HepG2 (cell line): ENCODE results near the gene CCDC106. TPM values are rescaled to one million over a fixed set of nuclear protein-coding genes. Genes with fewer than 3 reads are reported as not detected.

Experiments used
- ATAC-seq: fragments of 200-7000 bp; cut with Tn5 transposase; 3 replicates; pipeline ENCODE4 v1.9.1; 2020; ENCODE audit warnings: mild to moderate bottlenecking, moderate library complexity
- BruUV-seq: library from RNA; stranded (reverse); fragments of 400-500 nt; replicated peaks from 2 replicates; lab custom pipeline; 2021; lab: Mats Ljungman, UMichigan
- CTCF ChIA-PET: fragments of 300-600 bp; formaldehyde crosslinking; extraction: SDS; loops from one replicate; lab custom pipeline; 2021; ENCODE audit warnings: low total read pairs, inconsistent platforms, low intra/inter-chr PET ratio; lab: Yijun Ruan, JAX
- POLR2A ChIA-PET: fragments of 350-600 bp; sonication (Branson Sonifier 250); formaldehyde crosslinking; loops from one replicate; lab custom pipeline; 2020; ENCODE audit warnings: antibody characterized with exemption, inconsistent platforms; lab: Yijun Ruan, JAX
- DNase-seq: peaks from one replicate; pipeline ENCODE4 v3.0.0-alpha.2; 2015; ENCODE audit warnings: low spot score
- FAIRE-seq: peaks from 3 replicates; lab custom pipeline; 2011; peaks lifted over from hg19 to GRCh38; lab: Jason Lieb, UNC
- H2AFZ ChIP-seq: one replicate; pipeline ENCODE4 v1.6.1; 2011; ENCODE audit warnings: low read length, inconsistent platforms
- H3K27ac ChIP-seq: fragments of 300-600 bp; 3 replicates; pipeline ENCODE4 v1.8.0; 2011; ENCODE audit warnings: mixed run types, mild to moderate bottlenecking, mixed read lengths, low read length, inconsistent platforms; ENCODE audit not compliant: insufficient read depth; ENCODE audit errors: extremely low read length
- H3K27me3 ChIP-seq, 2 experiments: fragments of 200-600 bp in 1 of 2; 2 replicates in 1 of 2; 3 replicates in 1 of 2; pipeline versions ENCODE4 v1.6.0 to v1.8.0; 2011; ENCODE audit warnings: low read length in 2 of 2, mild to moderate bottlenecking in 2 of 2, moderate library complexity in 2 of 2, inconsistent platforms in 1 of 2; ENCODE audit not compliant: insufficient read depth in 2 of 2, control insufficient read depth in 1 of 2
- H3K36me3 ChIP-seq, 2 experiments: fragments of 200-600 bp in 1 of 2; replicated peaks in 1 of 2; 2 replicates in 1 of 2; 3 replicates in 1 of 2; pipeline versions ENCODE4 v1.5.1 to v1.8.0; 2011; ENCODE audit warnings: low read length in 2 of 2, inconsistent platforms in 1 of 2; ENCODE audit not compliant: insufficient read depth in 2 of 2, control insufficient read depth in 1 of 2
- H3K4me1 ChIP-seq: 2 replicates; pipeline ENCODE4 v1.5.1; 2012; ENCODE audit warnings: low read length, inconsistent platforms; ENCODE audit not compliant: insufficient read depth
- H3K4me2 ChIP-seq: 2 replicates; pipeline ENCODE4 v1.6.0; 2011; ENCODE audit warnings: low read depth, low read length, inconsistent platforms
- H3K4me3 ChIP-seq, 3 experiments: fragments of 200-600 bp in 1 of 3; sonication (generic), shearing (Covaris generic) in 1 of 3; replicated peaks in 1 of 3; 2 replicates each; pipeline ENCODE4 v1.5.1; 2011 to 2016; ENCODE audit warnings: low read length in 3 of 3, inconsistent platforms in 2 of 3, low read depth in 2 of 3, mild to moderate bottlenecking in 2 of 3, control low read depth in 1 of 3, mixed read lengths in 1 of 3; ENCODE audit not compliant: insufficient read depth in 1 of 3
- H3K79me2 ChIP-seq: one replicate; pipeline ENCODE4 v1.6.1; 2011; ENCODE audit warnings: low read length, inconsistent platforms; ENCODE audit not compliant: insufficient read depth
- H3K9ac ChIP-seq: 2 replicates; pipeline ENCODE4 v1.6.0; 2011; ENCODE audit warnings: mild to moderate bottlenecking, low read depth, low read length, inconsistent platforms; ENCODE audit not compliant: insufficient read depth
- H3K9me3 ChIP-seq: 2 replicates; pipeline ENCODE4 v1.5.1; 2012; ENCODE audit warnings: mild to moderate bottlenecking, low read length
- H4K20me1 ChIP-seq: 2 replicates; pipeline ENCODE4 v1.6.0; 2011; ENCODE audit warnings: inconsistent platforms, mild to moderate bottlenecking, low read length, moderate library complexity; ENCODE audit not compliant: insufficient read depth
- AHR ChIP-seq: IDR thresholded peaks from 2 replicates; pipeline ENCODE4 v1.6.1; 2018; ENCODE audit warnings: missing genetic modification reagents, missing compliant biosample characterization
- CHCHD3 ChIP-seq: sonication (generic); formaldehyde crosslinking; IDR thresholded peaks from 2 replicates; pipeline ENCODE4 v1.8.0; 2022; ENCODE audit warnings: mild to moderate bottlenecking, missing genetic modification reagents, moderate library complexity
- KMT2A ChIP-seq: sonication (generic); formaldehyde crosslinking; IDR thresholded peaks from 2 replicates; pipeline ENCODE4 v1.4.0; 2020; ENCODE audit warnings: missing genetic modification reagents
- MEF2D ChIP-seq: sonication (generic); formaldehyde crosslinking; IDR thresholded peaks from 2 replicates; pipeline ENCODE4 v1.5.1; 2020; ENCODE audit warnings: mild to moderate bottlenecking, missing genetic modification reagents
- SNAPC2 ChIP-seq: sonication (generic); formaldehyde crosslinking; IDR thresholded peaks from 2 replicates; pipeline ENCODE4 v1.8.1; 2022; ENCODE audit warnings: mild to moderate bottlenecking, missing genetic modification reagents
- TCF7 ChIP-seq: sonication (generic); IDR thresholded peaks from 2 replicates; pipeline ENCODE4 v1.6.1; 2016; ENCODE audit warnings: antibody characterized with exemption, low read depth
- ZEB1 ChIP-seq: IDR thresholded peaks from 2 replicates; pipeline ENCODE4 v1.6.1; 2012; ENCODE audit warnings: mild to moderate bottlenecking, low read depth, inconsistent platforms; ENCODE audit not compliant: insufficient replicate concordance
- ZFP37 ChIP-seq: sonication (generic); formaldehyde crosslinking; IDR thresholded peaks from 2 replicates; pipeline ENCODE4 v1.4.0; 2020; ENCODE audit warnings: missing genetic modification reagents, borderline replicate concordance
- ZFP62 ChIP-seq: sonication (generic); formaldehyde crosslinking; IDR thresholded peaks from 2 replicates; pipeline ENCODE4 v1.4.0; 2020; ENCODE audit warnings: missing genetic modification reagents
- ZNF44 ChIP-seq: sonication (generic); formaldehyde crosslinking; IDR thresholded peaks from 2 replicates; pipeline ENCODE4 v1.5.1; 2020; ENCODE audit warnings: mild to moderate bottlenecking, missing genetic modification reagents
- ZNF670 ChIP-seq: sonication (generic); formaldehyde crosslinking; IDR thresholded peaks from 2 replicates; pipeline ENCODE4 v1.8.0; 2022; ENCODE audit warnings: mild to moderate bottlenecking, missing genetic modification reagents, borderline replicate concordance
- ZNF709 ChIP-seq: sonication (generic); formaldehyde crosslinking; IDR thresholded peaks from 2 replicates; pipeline ENCODE4 v1.5.0; 2020; ENCODE audit warnings: mild to moderate bottlenecking, missing genetic modification reagents
- ZNF879 ChIP-seq: sonication (generic); formaldehyde crosslinking; IDR thresholded peaks from 2 replicates; pipeline ENCODE4 v1.8.1; 2023; ENCODE audit warnings: missing genetic modification reagents
- WGBS: methylation state at CpG from one replicate; pipeline ENCODE4 v1.1.6; 2017; ENCODE audit warnings: low lambda C conversion rate; 5-methylcytosine and 5-hydroxymethylcytosine counted together
- in situ Hi-C: cut with HindIII; loops from 2 replicates; pipeline ENCODE4 v1.10.0; 2017; ENCODE audit warnings: low pct_unique_long_range_greater_than_20kb; ENCODE audit not compliant: extremely low pct_ligation_motif_present
- intact Hi-C: fragments of 100-400 bp; cut with micrococcal nuclease; formaldehyde crosslinking; loops from one replicate; pipeline ENCODE4 v1.10.0; 2022; ENCODE audit not compliant: unreplicated experiment
- polyA plus RNA-seq, 8 experiments: library from polyadenylated mRNA; depleted of rRNA in 3 of 8; stranded (reverse) in 7 of 8; unstranded in 1 of 8; fragments of >200 nt; fragmentation: Illumina TruSeq in 4 of 8; extraction: Trizol in 4 of 8; gene quantifications; 2 replicates each; pipeline versions ENCODE4 v1.2.1 to v1.2.3, GENCODE V29; 2011 to 2016; ENCODE audit warnings: low read depth in 4 of 8, missing spikeins in 1 of 8, mixed read lengths in 1 of 8; ENCODE audit not compliant: insufficient read depth in 1 of 8
- total RNA-seq, 5 experiments: library from RNA; depleted of rRNA; stranded (reverse); fragments of >200 nt; fragmentation: Illumina TruSeq; extraction: Trizol; gene quantifications; 2 replicates each; pipeline ENCODE4 v1.2.3, GENCODE V29; 2016; ENCODE audit warnings: low read depth in 1 of 5
- TF ChIP-seq, protein P1 (sequence below): sonication (generic); formaldehyde crosslinking; IDR thresholded peaks from 2 replicates; pipeline ENCODE4 v1.4.0; 2020; ENCODE audit warnings: missing genetic modification reagents, borderline replicate concordance
- TF ChIP-seq, protein P2 (sequence below): sonication (generic); formaldehyde crosslinking; IDR thresholded peaks from 2 replicates; pipeline ENCODE4 v1.5.0; 2020; ENCODE audit warnings: missing genetic modification reagents

Gene CCDC106
- total and polyA plus RNA-seq, 2 of the 13 experiments (the other 11 are each of a cell fraction or from before 2014, with no cell fraction given): 4.7 to 8.8 TPM

GRCh38 chr19:55689411-55690108 is 41.5 kb downstream of the CCDC106 start:
- ATAC-seq (no peak), DNase-seq (no peak), FAIRE-seq (no peak)
- no peak for TF ChIP-seq SNAPC2 (CRISPR knock-in tag)
- TF ChIP-seq, protein P1, sequence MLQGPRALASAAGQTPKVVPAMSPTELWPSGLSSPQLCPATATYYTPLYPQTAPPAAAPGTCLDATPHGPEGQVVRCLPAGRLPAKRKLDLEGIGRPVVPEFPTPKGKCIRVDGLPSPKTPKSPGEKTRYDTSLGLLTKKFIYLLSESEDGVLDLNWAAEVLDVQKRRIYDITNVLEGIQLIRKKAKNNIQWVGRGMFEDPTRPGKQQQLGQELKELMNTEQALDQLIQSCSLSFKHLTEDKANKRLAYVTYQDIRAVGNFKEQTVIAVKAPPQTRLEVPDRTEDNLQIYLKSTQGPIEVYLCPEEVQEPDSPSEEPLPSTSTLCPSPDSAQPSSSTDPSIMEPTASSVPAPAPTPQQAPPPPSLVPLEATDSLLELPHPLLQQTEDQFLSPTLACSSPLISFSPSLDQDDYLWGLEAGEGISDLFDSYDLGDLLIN (CRISPR knock-in tag): no peak
- TF ChIP-seq ZFP62: no peak
- TF ChIP-seq ZNF879 (CRISPR knock-in tag): no peak
- no peak for TF ChIP-seq ZFP37
- TF ChIP-seq ZEB1: no peak
- TF ChIP-seq KMT2A (CRISPR knock-in tag): no peak
- TF ChIP-seq ZNF670 (CRISPR knock-in tag): no peak
- no peak for TF ChIP-seq CHCHD3 (CRISPR knock-in tag)
- TF ChIP-seq, protein P2, sequence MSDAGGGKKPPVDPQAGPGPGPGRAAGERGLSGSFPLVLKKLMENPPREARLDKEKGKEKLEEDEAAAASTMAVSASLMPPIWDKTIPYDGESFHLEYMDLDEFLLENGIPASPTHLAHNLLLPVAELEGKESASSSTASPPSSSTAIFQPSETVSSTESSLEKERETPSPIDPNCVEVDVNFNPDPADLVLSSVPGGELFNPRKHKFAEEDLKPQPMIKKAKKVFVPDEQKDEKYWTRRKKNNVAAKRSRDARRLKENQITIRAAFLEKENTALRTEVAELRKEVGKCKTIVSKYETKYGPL (CRISPR knock-in tag): no peak
- no peak for TF ChIP-seq TCF7
- no peak for TF ChIP-seq AHR
- TF ChIP-seq ZNF44 (CRISPR knock-in tag): no peak
- TF ChIP-seq ZNF709 (CRISPR knock-in tag): no peak
- no peak for TF ChIP-seq MEF2D (CRISPR knock-in tag)
- WGBS: 98% methylated on average over 30 of the region's 35 CpGs
- no peak overlapping the region for H3K27ac ChIP-seq
- H3K9me3 ChIP-seq: no peaks in the 10 kb centered on the region
- intact Hi-C loops (no loop called here), in situ Hi-C loops (no loop called here)
- H3K4me3 ChIP-seq: no peak overlapping the region
- no peaks in the 10 kb centered on the region for H3K27me3 ChIP-seq
- H3K4me1 ChIP-seq: peaks cover 28% of the 10 kb centered on the region
- ChIA-PET POLR2A (no interaction called here), CTCF (no interaction called here)
- H3K9ac ChIP-seq: no peak overlapping the region
- no peak overlapping the region for H3K4me2 ChIP-seq
- peaks cover 24 to 67% of the 10 kb centered on the region in 2 experiments for H3K36me3 ChIP-seq
- peaks cover 18% of the 10 kb centered on the region for H3K79me2 ChIP-seq
- H4K20me1 ChIP-seq: no peaks in the 10 kb centered on the region
- no TSS peak for BruUV-seq
- H2AFZ ChIP-seq: no peak overlapping the region
